ENCODE measurements around the gene ALDH9A1. TPM values are rescaled to one million over a fixed set of nuclear protein-coding genes. Genes with fewer than 3 reads are reported as not detected.
"Not testable (repeated sequence)": the region's sequence is repeated elsewhere in the genome, so short reads cannot be mapped to it uniquely, and the experiment has no call there.

Gene ALDH9A1
- total and polyA plus RNA-seq, 2 experiments from 2014 or later, result 54.0 to 81.5 TPM

DNA sequence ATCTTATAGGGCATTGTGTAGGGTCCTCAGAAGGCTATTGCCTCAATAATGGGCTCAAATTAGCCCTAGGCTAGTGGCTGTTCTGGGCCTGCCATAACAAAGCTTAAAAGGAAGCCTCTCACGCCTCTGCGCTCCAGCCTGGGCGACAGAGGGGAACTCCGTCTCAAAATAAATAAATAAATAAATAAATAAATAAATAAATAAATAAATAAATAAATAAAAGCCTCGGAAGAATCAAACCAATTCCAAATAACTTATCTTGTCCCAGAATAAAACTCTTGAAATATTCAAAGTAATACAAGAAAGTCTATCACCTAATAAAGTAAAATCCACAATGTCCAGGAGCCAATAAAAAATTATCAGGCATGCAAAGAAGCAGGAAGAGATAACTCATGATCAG is 14.4 kb upstream of the ALDH9A1 start:
- Histone ChIP-seq H3K4me3 (no peak overlapping the region), H3K9me3 (ENCODE audit: low read depth) (no peaks in the 10 kb centered on the region), H3K27me3 (peaks cover 3% of the 10 kb centered on the region), H3K4me1 (ENCODE audit: low read depth) (no peaks in the 10 kb centered on the region), H3K36me3 (no peaks in the 10 kb centered on the region), H3K27ac (no peak overlapping the region)
- no peak for DNase-seq (ENCODE audit: low read depth in 1 of 2, low spot score in 1 of 2)
- no peak for TF ChIP-seq CTCF (IDR thresholded peaks at IDR 0.05; ENCODE audit: low read depth, low read length)

DNA sequence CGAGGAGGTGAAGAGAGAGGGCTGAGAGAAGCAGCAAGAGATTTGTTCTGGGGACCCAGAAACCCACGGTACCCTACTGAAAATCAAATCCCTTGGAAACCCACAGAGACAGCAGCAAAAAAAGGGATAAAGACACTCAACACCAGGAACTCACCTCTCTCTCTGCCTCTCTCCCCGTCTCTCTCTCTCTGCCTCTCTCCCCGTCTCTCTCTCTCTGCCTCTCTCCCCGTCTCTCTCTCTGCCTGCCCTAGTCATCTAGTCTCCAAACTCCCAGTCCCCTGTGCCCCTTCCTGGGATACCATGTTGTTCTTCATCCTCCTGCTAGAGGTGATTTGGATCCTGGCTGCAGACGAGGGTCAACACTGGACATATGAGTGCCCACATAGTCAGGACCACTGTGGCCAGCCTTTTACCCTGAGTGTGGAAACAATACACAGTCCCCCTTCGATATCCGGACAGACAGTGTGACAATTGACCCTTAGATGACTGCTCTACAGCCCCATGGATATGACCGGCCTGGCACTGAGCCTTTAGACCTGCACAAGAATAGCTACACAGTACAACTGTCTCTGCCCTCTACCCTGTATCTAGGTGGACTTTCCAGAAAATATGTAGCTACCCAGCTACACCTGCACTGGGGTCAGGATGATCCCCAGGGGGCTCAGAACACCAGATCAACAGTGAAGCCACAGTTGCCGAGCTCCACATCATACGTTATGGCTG is 9.8 kb upstream of the ALDH9A1 start:
- Histone ChIP-seq H3K27me3 (peaks cover 20% of the 10 kb centered on the region), H3K4me3 (no peak overlapping the region), H3K36me3 (no peaks in the 10 kb centered on the region), H3K4me1 (ENCODE audit: low read depth) (no peaks in the 10 kb centered on the region), H3K27ac (no peak overlapping the region), H3K9me3 (ENCODE audit: low read depth) (no peaks in the 10 kb centered on the region)
- no peak for DNase-seq (ENCODE audit: low read depth in 1 of 2, low spot score in 1 of 2)
- TF ChIP-seq CTCF (IDR thresholded peaks at IDR 0.05; ENCODE audit: low read depth, low read length), result no peak

- no peaks in the 10 kb centered on the region for H3K9me3 ChIP-seq (ENCODE audit: low read depth)
- H3K4me3 ChIP-seq, result no peak overlapping the region
- no peaks in the 10 kb centered on the region for H3K36me3 ChIP-seq
- H3K4me1 ChIP-seq (ENCODE audit: low read depth), result no peaks in the 10 kb centered on the region
- TF ChIP-seq CTCF (IDR thresholded peaks at IDR 0.05; ENCODE audit: low read depth, low read length), result no peak
- DNase-seq (ENCODE audit: low read depth in 1 of 2, low spot score in 1 of 2), result no peak
- H3K27ac ChIP-seq, result no peak overlapping the region
- H3K27me3 ChIP-seq, result peaks cover 26% of the 10 kb centered on the region
These were observed 5.3 kb upstream of the ALDH9A1 start for GRCh38 chr1:165703648-165704047.

DNA sequence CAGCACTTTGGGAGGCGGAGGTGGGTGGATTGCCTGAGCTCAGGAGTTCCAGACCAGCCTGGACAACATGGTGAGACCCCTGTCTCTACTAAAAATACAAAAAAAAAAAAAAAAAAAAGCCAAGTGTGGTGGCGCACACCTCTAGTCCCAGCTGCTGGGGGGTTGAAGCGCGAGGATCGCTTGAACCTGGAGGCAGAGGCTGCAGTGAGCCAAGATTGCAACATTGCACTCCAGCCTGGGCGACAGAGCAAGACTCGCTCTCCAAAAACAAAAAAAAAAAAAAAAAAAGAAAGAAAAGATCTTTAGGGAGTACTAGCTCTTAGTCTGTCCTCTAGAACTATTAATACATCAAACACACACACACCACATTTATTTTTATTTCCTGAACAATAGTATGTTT is 3.6 kb upstream of the ALDH9A1 start:
- not testable (repeated sequence) for H3K4me3 ChIP-seq

DNA sequence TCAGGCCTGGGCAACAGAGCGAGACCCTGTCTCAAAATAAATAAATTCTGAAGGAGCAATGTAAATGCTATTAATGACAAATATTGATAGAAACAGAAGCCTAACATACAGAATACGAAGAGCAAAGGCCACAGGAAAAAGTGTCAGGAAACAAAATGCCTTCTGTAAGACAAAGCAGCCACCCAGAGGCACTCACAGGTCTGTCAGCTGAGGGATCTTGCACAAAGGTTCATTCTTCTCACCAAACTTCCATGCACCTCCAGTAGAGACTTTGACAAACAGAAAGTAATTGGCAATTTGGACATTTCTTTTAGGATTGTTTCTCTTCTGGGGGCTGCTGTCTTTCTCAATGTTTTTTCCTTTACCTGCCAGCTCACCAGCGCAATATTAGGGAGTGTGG is 1.2 kb upstream of the ALDH9A1 start:
- TF ChIP-seq CTCF (IDR thresholded peaks at IDR 0.05; ENCODE audit: low read depth, low read length), result no peak
- peaks cover 9% of the 10 kb centered on the region for H3K27me3 ChIP-seq
- no peaks in the 10 kb centered on the region for H3K36me3 ChIP-seq
- H3K4me3 ChIP-seq, result no peak overlapping the region
- no peaks in the 10 kb centered on the region for H3K9me3 ChIP-seq (ENCODE audit: low read depth)
- no peak for DNase-seq (ENCODE audit: low read depth in 1 of 2, low spot score in 1 of 2)
- peaks cover 3% of the 10 kb centered on the region for H3K4me1 ChIP-seq (ENCODE audit: low read depth)
- H3K27ac ChIP-seq, result no peak overlapping the region

More for the DNA sequence above, 3.6 kb upstream of the ALDH9A1 start:
- DNase-seq (ENCODE audit: low read depth in 1 of 2, low spot score in 1 of 2); H3K9me3 ChIP-seq (ENCODE audit: low read depth); H3K27ac ChIP-seq; H3K36me3 ChIP-seq; H3K4me1 ChIP-seq (ENCODE audit: low read depth): not testable (repeated sequence)
- peaks cover 18% of the 10 kb centered on the region for H3K27me3 ChIP-seq

GRCh38 chr1:165698761-165699052 is 345 bp upstream of the ALDH9A1 start:
- no peak for TF ChIP-seq CTCF (IDR thresholded peaks at IDR 0.05; ENCODE audit: low read depth, low read length)
- H3K27me3 ChIP-seq, result peaks cover 9% of the 10 kb centered on the region
- H3K4me3 ChIP-seq, result peak overlapping the region; percentile 71
- H3K36me3 ChIP-seq, result no peaks in the 10 kb centered on the region
- no peaks in the 10 kb centered on the region for H3K9me3 ChIP-seq (ENCODE audit: low read depth)
- peaks cover 3% of the 10 kb centered on the region for H3K4me1 ChIP-seq (ENCODE audit: low read depth)
- DNase-seq (ENCODE audit: low read depth in 1 of 2, low spot score in 1 of 2), result no peak
- H3K27ac ChIP-seq, result peak overlapping the region; percentile 35
